ENCODE data around the gene GPR15LG.

DNA sequence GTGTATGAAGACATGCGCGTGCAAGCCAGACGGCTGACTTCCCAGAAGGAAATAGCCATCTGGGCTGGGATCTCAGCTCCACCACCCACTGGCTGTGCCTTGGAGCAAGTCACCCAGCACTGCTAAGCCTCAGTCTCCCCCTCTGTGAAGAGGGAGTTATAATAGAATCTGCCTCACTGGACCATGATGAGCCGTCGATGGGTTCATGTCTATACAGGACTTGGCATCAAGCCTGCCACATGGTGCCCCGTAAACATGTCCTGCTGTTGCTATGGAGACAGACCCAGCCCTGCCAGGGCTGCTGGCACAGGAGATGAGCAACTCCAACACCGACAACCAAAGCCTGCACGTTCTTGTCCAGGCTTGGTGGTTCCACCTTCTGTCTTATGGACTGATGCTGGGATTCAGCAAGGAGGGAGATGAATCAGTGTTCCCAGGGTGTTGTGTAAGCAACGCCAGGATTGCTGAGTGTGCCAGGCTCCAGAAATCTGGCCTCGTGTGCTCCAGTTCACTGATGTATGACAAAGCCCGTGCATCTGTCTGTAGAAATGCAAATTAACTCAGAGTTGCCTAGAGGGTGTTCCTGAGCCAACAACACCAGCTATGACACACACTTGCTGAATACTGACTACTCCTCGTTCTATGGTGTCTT lies 5.6 kb downstream of the GPR15LG start:
- TF ChIP-seq, protein P1, sequence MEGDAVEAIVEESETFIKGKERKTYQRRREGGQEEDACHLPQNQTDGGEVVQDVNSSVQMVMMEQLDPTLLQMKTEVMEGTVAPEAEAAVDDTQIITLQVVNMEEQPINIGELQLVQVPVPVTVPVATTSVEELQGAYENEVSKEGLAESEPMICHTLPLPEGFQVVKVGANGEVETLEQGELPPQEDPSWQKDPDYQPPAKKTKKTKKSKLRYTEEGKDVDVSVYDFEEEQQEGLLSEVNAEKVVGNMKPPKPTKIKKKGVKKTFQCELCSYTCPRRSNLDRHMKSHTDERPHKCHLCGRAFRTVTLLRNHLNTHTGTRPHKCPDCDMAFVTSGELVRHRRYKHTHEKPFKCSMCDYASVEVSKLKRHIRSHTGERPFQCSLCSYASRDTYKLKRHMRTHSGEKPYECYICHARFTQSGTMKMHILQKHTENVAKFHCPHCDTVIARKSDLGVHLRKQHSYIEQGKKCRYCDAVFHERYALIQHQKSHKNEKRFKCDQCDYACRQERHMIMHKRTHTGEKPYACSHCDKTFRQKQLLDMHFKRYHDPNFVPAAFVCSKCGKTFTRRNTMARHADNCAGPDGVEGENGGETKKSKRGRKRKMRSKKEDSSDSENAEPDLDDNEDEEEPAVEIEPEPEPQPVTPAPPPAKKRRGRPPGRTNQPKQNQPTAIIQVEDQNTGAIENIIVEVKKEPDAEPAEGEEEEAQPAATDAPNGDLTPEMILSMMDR (IDR thresholded peaks at IDR 0.05; ENCODE audit: low read length), result no peak
- no peak for TF ChIP-seq EZH2 (optimal IDR thresholded peaks at IDR 0.05; ENCODE audit: low read depth, low read length)
- no peak for TF ChIP-seq EZH2phosphoT487 (IDR thresholded peaks at IDR 0.05; ENCODE audit: low read length)
